ENCODE measurements around the gene GJC1.

The GJC1 gene

GRCh38 chr17:44782326-44782850, 47.7 kb downstream of the GJC1 start:
- TF ChIP-seq SIN3A (IDR thresholded peaks at IDR 0.05; ENCODE audit: borderline replicate concordance, insufficient read depth, low read length) (no peak), POLR2AphosphoS5 (IDR thresholded peaks at IDR 0.05; ENCODE audit: low read depth, low read length) (0 out of 2 replicates have a peak, but pooled peaks have one; percentile 1)

GRCh38 chr17:44781551-44782325, 48.3 kb downstream of the GJC1 start:
- TF ChIP-seq POLR2AphosphoS5 (IDR thresholded peaks at IDR 0.05; ENCODE audit: low read depth, low read length) (peak; percentile 38; the same call in 1 of the 2 replicates), FOXP2 (optimal IDR thresholded peaks at IDR 0.05; ENCODE audit: borderline replicate concordance, extremely low read depth, extremely low read length, insufficient read depth) (no peak)

- TF ChIP-seq SIN3A (IDR thresholded peaks at IDR 0.05; ENCODE audit: borderline replicate concordance, insufficient read depth, low read length), result no peak
- no peak for TF ChIP-seq FOXP2 (optimal IDR thresholded peaks at IDR 0.05; ENCODE audit: borderline replicate concordance, extremely low read depth, extremely low read length, insufficient read depth)
- no peak for TF ChIP-seq TAF1 (IDR thresholded peaks at IDR 0.05; ENCODE audit: borderline replicate concordance, insufficient read depth, low read length)
- no peak for TF ChIP-seq REST (IDR thresholded peaks at IDR 0.05; ENCODE audit: insufficient read depth in 1 of 2, low read depth in 2 of 2, low read length in 2 of 2)
- no peak for TF ChIP-seq POLR2AphosphoS5 (IDR thresholded peaks at IDR 0.05; ENCODE audit: low read depth, low read length)
Measured at GRCh38 chr17:44780845-44781480, 49.1 kb downstream of the GJC1 start.

GRCh38 chr17:44780161-44780560, 49.9 kb downstream of the GJC1 start:
- TF ChIP-seq REST (IDR thresholded peaks at IDR 0.05; ENCODE audit: insufficient read depth in 1 of 2, low read depth in 2 of 2, low read length in 2 of 2) (no peak), SIN3A (IDR thresholded peaks at IDR 0.05; ENCODE audit: borderline replicate concordance, insufficient read depth, low read length) (no peak), POLR2AphosphoS5 (IDR thresholded peaks at IDR 0.05; ENCODE audit: low read depth, low read length) (no peak), TAF1 (IDR thresholded peaks at IDR 0.05; ENCODE audit: borderline replicate concordance, insufficient read depth, low read length) (no peak), FOXP2 (optimal IDR thresholded peaks at IDR 0.05; ENCODE audit: borderline replicate concordance, extremely low read depth, extremely low read length, insufficient read depth) (no peak)

- TF ChIP-seq SIN3A (IDR thresholded peaks at IDR 0.05; ENCODE audit: borderline replicate concordance, insufficient read depth, low read length) (no peak), POLR2AphosphoS5 (IDR thresholded peaks at IDR 0.05; ENCODE audit: low read depth, low read length) (no peak), TAF1 (IDR thresholded peaks at IDR 0.05; ENCODE audit: borderline replicate concordance, insufficient read depth, low read length) (no peak), FOXP2 (optimal IDR thresholded peaks at IDR 0.05; ENCODE audit: borderline replicate concordance, extremely low read depth, extremely low read length, insufficient read depth) (no peak), REST (IDR thresholded peaks at IDR 0.05; ENCODE audit: insufficient read depth in 1 of 2, low read depth in 2 of 2, low read length in 2 of 2) (peak in 1 of 2 experiments; percentile 26; a peak in 1 of 4 replicates)
Measured at GRCh38 chr17:44779211-44780025, 50.7 kb downstream of the GJC1 start.
